HL-60/S4 (cell line): ENCODE results near the gene LRRC27.

ENCODE experiments used
- in situ Hi-C: fragments of 300-500 bp; cut with MboI; formaldehyde crosslinking; loops from 2 replicates; pipeline ENCODE4 v1.14.3; 2022; ENCODE audit warnings: low sequenced_read_pairs

Gene LRRC27

DNA sequence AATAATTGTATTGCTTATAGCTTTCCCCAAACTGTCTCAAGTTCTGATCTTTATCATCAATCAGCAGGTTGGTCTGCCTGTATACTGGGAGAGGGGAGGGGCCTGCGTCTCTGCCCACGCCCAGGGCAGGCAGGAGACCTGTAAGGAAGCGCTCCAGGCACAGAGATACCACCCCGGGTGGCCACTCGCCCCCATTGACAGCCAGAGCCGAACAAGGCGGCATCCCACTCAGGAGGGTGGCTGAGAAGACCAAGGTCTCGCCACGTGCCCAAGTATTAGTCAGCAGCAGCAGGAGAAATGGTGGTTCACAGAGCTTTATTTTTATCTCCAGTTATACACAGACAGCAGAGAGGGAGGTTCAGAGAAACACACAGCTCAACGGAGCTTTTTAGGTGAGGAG lies 31.4 kb upstream of the LRRC27 start:
- in situ Hi-C loops: no loop called here

DNA sequence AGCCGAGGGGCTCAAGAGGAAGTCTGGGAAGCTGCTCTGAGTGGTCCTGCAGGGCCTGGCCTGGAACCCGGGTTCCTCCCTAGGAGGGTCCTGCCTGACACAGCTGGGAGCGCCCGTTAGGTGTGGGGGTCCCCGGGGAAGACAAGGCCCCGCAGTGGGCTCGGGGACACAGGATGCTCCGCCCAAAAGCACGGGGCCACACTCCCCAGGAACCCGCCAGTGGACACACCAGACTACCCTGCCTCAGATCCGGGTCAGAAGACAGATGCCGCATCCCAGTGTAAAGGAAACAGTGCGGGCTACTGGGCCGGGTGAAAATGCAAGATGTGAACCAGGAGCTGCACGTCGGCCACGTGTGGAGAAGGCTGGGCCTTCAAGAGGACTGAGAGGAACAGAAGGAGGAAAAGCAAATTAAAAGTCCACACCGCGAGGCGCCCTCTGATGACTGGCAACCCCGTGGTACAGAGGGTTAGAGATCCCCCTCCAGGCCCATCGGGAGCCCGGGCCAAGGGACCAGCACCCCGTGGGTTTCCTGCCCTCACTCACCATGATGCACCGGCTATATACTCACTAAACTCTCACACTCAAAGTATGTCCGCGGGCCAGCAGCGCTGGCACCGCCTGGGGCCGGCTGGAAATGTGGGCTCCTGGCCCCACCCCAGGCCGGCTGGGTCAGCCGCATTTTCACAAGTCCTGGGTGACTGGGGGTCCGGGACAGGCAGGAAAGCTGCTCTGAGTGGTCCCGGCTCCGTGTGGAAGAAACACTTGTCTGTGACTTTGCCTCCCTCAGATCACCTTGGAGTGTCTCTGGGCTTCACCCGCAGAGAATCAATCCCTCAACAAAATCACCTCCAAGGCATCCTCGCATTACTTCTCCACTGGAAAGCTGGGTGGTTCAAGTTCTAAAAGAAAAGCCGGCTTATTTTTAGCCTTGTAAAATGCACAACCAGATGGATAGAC lies 30.3 kb upstream of the LRRC27 start:
- in situ Hi-C loops: no loop called here

DNA sequence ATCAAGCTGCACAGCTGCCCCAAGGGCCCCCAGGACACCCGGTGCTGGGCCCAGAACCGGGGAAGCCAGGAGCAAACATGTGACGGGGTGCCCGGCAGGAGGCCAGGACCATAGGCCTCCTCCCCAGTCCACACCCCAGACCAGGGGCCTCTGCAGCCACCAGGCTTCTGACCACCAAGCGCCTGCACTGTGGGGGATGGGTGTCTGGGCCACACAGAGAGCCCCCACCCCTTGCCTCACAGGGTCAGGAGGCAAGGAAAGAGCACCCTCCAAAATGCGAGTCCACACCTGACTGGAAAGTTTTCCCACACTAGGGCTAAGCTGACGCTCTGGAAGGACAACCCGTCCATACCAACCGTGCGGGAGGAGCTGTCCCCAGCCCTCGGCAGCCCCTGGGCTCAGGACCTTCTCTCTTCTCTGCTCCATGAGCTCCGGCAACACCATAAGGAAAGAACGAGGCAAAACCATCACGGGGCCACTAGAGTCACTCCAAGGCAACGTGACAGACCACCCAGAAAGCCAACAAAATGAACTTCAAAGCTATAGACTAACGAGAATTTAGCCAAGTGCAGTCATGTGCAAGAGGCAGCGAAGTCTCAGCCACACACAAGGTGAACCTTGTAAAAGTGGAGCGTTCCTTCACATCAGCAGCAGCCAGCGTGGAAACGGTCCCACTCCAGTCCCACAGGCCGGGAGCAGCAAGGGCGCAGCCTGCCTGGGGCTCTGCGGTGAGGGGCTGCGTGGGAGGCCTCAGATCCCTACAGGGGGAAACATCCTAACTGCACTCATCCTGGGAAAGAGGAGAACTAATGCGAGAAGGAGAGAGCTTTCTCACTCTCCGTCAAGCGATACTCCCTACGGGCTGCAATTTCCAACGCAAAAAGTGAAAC lies 29.3 kb upstream of the LRRC27 start:
- in situ Hi-C loops: no loop called here

DNA sequence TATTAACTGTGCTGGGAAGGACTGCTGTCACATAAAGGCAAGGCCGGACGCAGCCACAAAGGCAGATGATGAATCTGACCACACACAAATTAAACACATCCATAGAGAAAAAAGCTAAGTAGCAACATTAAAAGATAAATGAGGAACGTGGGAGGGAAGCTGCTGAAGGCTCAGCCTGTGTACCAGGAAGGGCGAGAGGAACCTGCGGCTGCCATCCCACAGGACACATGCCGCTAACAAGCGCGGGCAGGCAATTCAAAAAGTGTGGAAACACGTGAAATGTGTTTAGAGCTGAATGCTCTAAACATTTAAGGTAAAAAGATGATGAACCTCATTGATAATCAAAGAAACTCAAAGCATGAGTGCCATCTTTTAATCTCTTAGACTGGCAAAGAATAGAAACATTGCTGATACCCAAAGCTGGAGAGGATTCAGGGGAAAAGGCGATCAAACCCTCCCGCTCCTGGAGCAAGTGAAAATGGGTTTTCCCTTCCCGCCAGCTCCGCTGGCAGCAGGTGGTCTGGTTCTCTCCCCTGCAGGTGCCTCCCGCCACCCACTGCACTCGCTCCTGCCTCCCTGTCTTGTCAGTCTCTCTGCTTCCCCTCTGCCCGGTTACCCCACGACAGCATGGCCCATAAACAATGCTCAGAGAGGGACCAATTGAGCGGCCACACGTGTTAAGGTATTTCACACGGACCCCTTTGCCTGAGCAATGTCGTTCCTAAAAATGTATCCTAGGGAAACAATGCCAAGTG lies 28.5 kb upstream of the LRRC27 start:
- in situ Hi-C loops: no loop called here

DNA sequence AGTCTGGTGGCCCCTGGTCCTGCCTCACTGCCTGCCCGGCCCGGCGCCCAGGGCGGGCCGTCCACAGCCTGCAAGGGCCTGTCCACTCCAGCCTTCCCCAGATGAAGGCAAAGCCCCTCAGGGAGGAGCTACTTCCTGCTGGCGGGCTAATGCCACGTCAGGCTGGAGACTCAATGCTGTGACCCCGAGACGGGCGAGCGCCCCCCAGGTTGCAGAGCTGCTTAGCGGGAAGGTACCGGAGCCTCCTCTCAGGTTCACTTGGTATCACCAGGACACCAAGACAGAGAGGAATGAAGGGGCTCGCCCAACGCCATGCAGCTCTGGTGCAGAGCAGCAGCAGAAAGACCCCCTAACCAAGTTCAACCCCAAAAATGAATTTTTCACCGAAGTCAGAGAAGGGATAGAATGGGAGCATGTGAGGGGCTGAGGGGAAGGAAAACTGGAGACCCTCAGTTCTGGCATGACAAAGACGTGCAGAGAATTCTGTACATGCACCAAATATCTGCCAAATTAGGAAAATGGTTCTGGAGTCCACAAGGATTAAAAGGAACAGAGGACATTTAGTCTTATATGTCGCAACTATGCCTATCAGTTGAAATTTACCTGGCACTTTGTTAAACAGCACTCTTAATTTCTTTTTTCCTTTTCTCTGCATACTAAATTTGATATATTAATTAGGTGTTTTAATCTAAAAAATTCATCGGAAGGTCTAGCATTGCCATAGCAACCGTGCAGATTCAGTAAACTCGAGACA lies 27.1 kb upstream of the LRRC27 start:
- in situ Hi-C loops: no loop called here

DNA sequence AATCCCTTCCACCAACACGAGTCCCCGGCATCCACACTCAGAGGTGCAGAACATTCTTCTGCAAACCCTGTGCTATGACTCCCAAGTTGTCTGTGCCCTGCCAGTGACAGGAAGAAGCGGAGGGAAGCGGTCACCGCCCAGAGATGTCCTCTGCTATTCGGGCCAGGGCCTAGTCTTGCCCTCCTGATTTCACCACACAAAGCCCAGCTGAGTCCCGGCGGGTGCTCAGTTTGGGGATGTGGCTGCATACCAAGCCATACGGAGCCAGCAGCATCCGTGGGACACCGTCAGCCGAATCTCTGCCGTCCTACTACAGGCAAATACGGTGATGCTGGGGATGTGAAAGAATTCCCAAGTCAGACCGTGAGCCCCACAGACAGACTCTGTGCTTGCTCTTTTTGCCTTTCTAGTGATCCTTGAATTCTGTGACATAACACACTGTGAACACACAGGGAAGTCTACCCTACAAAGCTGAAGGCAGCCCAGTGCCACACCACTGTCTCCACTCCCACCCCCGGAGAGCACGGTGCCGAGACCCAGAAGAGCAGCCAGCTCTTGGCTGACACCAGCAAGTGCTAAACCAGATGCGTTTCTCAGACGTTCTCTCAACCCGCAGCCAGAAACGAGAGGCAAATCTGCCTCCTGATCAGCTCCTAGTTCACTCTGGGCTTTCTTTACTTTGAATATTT lies 26.2 kb upstream of the LRRC27 start:
- in situ Hi-C loops: no loop called here

DNA sequence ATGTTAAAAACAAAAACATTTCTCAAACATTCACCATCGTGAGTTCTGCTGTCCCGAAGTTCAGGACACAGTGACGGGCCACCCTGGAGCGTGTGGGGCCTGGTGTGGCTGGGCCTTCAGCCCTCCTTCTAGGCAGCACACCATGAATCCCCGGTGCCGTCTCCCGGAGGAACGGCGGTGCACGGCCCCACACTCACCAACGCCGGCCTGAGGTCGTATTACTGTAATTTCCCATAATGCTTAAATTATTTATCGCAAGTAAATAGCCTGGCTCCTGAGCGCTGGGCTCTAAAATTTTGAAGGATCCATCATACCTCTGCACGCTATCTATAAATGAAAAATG lies 25.7 kb upstream of the LRRC27 start:
- in situ Hi-C loops: no loop called here

DNA sequence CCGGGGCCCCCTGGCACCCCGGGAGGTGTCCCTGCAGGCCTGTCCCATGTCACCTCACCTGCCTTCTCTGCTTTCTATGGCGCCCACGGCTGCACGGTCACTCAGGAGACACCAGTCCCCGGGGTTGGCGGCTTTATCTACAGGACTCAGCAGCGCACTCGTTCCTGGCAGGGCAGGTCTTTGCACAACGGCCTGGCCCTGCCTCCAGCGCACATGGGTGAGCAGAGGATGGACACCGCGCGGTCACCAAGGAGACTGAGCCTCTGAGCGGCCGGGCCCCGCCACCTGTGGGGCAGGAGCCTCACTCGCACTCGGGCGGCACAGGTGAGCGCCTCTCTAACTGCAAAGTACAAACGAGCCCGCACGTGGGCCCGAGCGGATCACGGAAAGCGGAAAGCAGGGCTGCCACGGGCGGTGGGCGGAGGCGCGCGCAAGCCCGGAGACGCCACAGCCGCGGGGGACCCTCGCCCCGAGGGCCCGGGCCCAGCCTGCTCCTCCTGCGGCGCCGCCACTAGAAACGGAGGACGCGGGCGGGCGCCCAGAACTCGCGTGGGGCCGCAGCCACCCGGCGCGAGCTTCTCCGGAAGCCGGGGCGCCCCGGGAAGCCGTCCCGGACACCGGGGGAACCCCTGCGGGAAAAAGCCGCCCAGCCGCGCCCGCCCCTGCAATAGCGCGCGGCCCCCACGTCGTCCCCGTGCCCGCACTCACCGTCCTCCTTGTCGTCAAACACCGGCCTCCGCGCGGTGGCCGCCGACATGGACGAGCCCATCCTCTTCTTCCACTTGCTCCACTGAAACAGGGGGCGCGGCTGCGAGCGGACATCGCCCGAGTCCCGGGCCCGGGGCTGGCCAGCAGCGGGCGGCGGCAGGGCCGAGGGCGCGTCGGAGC lies 24.9 kb upstream of the LRRC27 start:
- in situ Hi-C loops: no loop called here

DNA sequence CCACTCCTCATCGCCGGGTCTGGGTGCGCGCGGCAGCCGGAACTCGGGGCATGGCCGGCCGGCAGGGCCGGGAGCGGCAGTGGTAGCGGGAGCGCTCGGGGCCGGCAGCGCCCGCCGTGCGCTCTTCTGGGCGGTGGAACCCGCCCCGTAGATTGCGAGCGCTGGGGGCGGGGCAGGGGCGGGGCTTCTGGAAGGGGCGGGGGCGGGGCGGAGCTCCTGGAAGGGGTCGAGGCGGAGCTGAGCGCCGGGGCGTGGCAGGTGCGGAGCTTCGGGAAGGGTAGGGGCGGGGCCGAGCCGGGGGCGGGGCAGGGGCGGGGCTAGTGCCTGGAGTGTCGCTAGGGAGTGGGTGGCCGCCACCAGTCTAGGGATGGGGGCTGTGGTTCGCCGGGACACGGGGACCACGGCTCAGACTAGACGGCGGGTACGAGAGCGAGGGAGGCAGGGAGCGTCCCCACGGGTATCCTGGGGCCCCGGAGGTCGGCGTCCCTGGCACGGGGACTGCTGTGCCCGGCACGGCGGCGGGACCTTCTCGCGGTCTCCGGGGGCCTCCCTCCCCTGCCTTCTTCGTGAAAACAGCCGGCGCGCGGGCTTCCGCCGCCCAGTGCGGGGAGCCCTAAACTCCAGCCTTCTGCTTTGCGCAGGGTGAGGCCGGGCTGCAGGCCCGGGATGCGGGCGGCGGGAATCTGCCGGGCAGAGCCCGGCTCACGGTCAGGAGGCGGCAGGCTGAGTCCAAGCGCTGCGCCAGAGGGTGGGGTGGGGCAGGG lies 24.0 kb upstream of the LRRC27 start, which contains the start of gene STK32C:
STK32C (minus strand) TSS at position 128 of the 764 bp plus-strand sequence; CDS start at position 11, 117 bp downstream.
- in situ Hi-C loops: no loop called here

DNA sequence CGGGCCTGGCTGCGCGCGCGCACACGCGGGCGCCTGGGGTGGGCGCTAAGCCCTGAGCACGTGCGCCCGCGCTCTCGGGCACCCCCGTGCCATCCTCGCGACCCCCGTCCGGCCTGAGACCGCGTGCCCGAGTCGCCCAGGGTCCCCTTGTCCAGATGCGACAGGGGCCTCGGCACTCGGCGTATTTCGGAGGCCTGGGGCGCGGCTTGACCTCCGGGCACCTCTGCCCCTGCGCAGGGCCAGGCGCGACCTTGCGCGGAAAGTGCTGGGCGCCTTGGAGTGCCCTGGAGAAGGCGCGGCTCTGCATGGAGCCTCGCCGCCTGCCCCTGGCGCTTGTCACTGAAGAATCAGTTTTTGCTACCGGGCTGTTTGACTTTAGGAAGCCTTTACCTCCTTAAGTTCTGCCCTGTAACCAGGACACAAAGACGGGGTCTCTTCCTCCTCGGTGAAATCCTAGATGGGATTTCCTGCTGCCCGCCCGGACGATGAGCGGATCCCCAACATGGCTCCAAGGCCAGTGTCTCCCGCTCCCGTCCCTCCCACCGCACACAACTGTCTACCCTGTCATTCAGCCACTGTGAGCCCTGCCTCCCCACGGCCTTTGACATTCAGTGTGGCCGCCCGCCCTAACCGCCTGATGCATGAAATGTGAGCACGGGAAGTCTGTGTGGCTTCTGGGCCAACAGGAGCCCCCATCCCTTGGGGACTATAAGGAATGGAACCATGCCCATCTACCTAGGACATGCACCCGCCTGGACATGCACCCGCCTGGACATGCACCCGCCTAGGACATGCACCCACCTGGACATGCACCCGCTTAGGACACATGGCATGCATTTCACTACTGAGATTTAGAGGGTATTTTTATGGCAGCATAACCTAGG lies 23.2 kb upstream of the LRRC27 start:
- in situ Hi-C loops: no loop called here

DNA sequence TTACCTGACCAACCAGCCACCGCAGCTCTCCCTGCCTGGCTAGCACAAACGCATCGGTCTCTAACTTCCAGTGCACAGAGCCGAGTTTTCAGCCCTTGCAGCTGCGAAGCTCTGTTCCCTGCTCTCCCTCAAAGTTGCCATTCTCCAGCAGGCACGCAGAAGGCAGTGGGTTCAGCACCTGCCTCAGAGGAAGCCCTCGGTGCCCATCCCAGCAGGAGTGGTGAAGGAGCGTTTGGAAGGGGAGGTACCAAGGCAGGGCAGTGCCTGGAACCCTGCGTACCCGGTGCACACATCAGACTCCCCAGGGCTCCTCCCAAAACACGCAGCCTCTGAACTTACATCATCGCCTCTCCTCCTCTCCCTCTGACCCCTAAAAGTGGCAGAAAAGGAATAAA lies 22.5 kb upstream of the LRRC27 start:
- in situ Hi-C loops: no loop called here

DNA sequence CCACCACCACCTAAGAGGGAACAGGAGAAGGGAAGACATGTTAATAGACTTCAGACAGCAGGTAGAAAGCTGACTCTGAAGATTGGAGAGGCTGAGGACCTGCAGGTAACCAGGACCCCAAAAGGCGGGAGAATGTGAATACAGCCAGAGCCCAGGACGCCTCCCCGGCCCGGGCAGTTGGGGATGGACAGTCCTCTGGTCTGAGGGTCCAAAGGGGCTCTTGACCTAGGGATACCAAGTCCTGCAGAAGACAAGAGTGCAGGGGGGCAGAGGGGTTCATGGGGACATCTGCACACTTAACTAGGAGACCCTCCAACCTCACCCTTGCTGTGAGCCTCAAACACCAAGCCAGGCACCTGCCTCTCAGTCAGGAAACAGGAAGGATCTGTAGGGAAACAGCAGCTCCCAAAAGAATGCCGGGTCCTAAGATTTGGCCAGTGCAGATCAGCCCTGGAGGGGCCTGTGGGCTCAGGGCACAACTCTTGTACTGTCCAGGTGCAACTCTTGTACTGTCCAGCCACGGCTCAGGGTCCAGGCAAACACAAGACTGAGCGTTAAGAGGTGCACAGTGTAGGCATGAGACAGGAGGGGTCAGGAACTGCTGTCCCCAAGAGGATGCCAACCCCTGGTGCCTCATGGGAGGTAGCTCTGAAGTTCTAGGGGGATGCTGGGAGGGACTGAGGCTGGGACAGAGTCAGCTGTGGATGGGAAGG lies 22.0 kb upstream of the LRRC27 start:
- in situ Hi-C loops: no loop called here

DNA sequence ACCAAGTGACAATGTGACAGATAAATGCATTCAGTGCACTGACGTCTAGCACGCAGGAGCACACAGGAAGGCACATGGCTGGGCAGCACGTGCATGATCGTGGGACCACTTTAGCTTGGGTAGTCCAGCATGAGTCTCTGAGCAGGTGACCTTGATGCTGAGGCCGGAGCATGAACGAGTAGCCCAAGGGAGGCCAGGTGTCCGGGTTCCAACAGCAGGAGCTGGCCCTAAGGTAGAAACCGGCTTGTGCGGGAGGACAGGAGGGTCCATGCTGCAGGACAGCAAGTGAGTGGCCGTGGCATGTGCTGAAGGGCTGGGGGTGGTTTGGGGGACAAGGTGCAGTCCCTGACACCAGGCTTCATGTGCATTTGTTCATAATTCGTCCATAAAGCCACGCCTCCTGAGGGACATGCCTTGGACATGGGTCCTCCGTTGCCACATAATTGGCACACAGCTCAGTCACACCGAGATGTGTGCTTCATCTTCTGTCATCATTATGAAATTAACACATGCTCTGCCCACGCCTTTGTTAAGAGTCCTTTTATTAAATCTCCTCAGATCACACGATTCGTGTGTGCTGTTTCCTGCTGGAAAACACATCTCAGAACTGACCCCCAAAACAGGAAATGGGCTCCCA lies 21.2 kb upstream of the LRRC27 start:
- in situ Hi-C loops: no loop called here

DNA sequence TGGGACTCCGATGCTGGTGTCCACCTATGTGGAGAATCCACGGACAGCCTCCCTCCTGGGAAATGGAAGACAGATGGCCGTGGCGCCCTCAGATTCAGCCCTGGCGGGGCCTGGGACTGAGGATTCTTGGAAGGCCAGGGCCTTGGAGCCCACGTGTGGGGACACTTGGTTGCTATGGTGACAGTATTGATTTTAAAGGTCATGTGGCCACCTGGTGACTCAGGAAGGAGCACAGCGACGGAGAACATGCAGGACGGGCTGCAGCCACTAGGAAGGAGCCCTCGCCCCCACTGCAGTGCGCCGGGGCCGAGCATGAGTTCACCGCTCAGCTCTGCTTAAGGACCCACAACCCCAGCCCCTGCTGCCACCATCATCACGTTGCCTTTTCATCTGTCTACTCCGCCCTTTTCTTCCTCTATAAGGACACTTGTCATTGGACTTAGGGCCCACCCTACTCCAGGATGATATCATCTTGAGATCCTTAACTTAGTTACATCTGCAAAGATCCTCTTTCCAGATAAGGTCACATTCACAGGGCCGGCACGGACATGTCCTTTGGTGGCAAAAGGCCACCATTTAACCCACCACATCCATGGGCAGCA lies 20.6 kb upstream of the LRRC27 start:
- in situ Hi-C loops: no loop called here

DNA sequence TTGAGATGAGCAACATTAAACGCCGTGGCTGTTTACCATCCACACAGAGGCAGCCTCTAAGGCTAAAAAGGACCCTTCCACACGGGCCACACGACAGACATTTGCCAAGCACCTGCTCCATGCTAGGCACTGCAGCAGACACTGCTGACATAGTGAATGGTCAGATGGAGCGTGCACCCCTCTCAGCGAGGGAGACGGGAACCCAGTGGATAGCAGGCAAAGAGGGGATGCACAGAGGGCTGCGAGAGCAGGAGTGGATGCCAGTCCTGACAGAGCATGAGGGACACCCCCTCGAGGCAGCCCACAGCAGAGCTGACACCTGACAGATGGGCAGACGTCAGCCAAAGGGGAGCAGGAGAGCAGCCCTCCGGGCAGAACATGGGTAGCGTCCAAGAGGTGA lies 18.7 kb upstream of the LRRC27 start:
- in situ Hi-C loops: no loop called here

DNA sequence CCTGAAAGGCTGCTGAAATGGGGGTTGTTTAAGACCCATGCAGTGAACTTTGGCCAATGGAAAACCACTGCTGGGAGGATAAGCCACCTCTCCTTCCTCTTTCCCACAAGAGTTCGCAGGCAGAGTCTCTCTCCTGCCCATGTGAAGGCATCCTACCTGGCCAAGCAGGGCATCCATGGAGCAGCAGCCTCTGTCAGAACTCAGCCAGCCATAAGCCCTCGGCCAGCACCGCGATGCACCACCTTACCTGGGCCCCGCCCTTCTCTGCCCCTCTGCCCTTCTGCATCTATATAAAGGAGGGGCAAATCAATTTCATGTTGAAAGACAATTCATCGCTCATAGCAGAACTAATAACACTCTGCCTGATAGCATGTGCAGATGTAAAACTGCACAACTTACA lies 18.1 kb upstream of the LRRC27 start:
- in situ Hi-C loops: no loop called here
